Keratinocyte (primary cell): ENCODE data around the gene CLRN1.

ENCODE experiments used
- EZH2 ChIP-seq: IDR thresholded peaks from one replicate; pipeline ENCODE4 v1.6.1; 2012; ENCODE audit warnings: inconsistent platforms, mild to moderate bottlenecking, low read length, moderate library complexity
- TF ChIP-seq, protein P1 (sequence below), 3 experiments: IDR thresholded peaks in 1 of 3; conservative IDR thresholded peaks in 1 of 3; optimal IDR thresholded peaks in 1 of 3; 2 replicates in 2 of 3; 3 replicates in 1 of 3; pipeline versions ENCODE3 to v1.5.1; 2011; ENCODE audit warnings: low read length in 3 of 3, mild to moderate bottlenecking in 3 of 3, moderate library complexity in 2 of 3, control low read depth in 1 of 3, inconsistent platforms in 1 of 3; ENCODE audit not compliant: insufficient read depth in 2 of 3; ENCODE audit errors: extremely low read depth in 1 of 3

DNA sequence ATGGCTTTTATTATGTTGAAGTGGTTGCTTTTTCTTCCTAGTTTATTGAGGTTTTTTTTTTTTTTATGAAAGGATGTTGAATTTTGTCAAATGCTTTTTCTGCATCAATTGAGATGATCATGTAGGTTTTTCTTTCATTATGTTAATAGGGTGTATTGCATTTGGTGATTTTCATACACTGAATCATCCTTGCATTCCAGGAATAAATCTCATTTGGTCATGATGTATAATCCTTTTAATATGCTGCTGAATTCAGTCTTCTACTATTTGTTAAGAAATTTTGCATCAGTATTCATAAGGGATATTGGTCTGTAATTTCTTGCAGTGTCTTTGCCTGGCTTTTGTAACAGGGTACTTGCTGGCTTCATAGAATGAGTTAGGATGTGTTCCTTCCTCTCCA is 11.5 kb upstream of the CLRN1 start:
- no peak for TF ChIP-seq EZH2
- TF ChIP-seq, protein P1, sequence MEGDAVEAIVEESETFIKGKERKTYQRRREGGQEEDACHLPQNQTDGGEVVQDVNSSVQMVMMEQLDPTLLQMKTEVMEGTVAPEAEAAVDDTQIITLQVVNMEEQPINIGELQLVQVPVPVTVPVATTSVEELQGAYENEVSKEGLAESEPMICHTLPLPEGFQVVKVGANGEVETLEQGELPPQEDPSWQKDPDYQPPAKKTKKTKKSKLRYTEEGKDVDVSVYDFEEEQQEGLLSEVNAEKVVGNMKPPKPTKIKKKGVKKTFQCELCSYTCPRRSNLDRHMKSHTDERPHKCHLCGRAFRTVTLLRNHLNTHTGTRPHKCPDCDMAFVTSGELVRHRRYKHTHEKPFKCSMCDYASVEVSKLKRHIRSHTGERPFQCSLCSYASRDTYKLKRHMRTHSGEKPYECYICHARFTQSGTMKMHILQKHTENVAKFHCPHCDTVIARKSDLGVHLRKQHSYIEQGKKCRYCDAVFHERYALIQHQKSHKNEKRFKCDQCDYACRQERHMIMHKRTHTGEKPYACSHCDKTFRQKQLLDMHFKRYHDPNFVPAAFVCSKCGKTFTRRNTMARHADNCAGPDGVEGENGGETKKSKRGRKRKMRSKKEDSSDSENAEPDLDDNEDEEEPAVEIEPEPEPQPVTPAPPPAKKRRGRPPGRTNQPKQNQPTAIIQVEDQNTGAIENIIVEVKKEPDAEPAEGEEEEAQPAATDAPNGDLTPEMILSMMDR (optimal IDR thresholded peaks at IDR 0.05 in 1 of 3, IDR thresholded peaks at IDR 0.05 in 1 of 3, conservative IDR thresholded peaks at IDR 0.05 in 1 of 3; ENCODE audit: extremely low read depth in 1 of 3, insufficient read depth in 2 of 3, low read length in 3 of 3), result no peak
